Activated CD8-positive, alpha-beta memory T cell treated with anti-CD3 and anti-CD28 coated beads, Interleukin-2, amount 50 U/mL, for 24 hours (primary cell): ENCODE data around the gene FEM1B.
"Not testable (repeated sequence)": the region's sequence is repeated elsewhere in the genome, so short reads cannot be mapped to it uniquely, and the experiment has no call there.

ENCODE experiments used
- DNase-seq: peaks from one replicate; pipeline ENCODE4 v3.0.0-alpha.2; 2020; ENCODE audit errors: extremely low read depth

The FEM1B gene

GRCh38 chr15:68277603-68278344 lies at the start of gene FEM1B:
FEM1B (plus strand) TSS chr15:68277745; CDS start chr15:68278418, 673 bp downstream.
- peak; percentile 75 for DNase-seq

GRCh38 chr15:68228143-68228970 lies 49.2 kb upstream of the FEM1B start:
- no peak for DNase-seq

DNA sequence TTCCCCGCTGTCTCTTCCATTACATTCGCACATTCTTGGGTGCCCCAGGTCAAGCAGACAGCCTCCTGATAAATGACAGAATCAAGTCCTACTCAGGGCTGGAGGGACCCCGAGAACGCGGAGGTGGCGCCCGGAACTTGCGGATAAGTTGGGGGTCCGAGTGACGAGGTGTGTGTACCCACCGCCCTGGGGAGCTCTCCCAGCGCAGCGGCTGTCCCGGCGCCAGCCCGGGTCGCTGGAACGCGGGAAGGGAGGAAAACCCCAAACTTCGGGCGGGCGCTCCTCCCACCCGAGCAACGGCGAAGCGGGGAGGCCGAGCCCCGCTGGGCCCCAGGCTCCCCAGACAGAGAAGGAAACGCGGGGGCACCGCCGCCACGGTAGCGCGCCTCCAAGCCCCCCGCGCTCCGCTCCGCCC lies 48.6 kb upstream of the FEM1B start:
- no peak for DNase-seq

DNA sequence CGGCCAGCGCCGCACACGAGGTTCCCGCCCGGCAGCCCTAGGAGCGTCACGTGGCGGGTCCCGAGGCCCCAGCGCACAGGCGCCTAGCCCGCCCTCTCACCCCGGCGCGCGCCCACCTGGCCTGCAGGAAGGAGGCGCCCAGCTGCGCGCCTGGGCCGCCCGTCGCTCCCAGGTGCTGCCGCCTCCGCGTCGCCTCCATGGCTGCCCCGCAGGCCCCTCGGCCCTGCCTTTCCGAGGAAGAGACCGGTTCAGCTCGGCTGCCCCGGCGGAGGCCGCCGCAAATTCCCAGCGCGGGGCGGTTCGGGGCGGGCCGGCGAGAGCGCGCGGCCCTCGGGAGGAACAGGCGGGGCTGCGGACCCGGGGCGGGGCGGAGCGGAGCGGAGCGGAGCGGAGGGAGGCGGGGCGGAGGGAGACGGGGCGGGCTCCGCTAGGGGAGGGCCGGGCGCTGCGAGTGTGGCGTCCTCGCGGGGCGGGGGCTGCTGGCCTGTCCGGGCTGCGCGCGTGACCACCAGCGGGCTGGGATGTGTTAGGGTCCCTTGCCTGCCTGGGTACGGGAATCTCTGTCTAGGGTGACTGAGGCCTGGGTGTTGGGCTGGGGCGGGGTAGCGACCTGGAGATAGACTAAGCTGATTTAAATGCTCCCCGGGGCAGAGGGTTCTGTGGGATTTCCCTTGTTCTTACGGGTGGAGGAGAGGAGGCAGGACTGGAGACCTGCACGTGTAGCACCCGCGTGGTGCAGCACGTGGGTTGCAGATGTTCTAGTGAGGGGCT lies 48.0 kb upstream of the FEM1B start, which contains the start of gene CLN6:
Gene CLN6, minus strand, starts transcription at position 343 of the 771 bp plus-strand sequence. Its CDS starts 144 bp downstream, at position 199.
- DNase-seq: no peak

GRCh38 chr15:68230157-68231100 lies 47.1 kb upstream of the FEM1B start:
- no peak for DNase-seq

GRCh38 chr15:68231102-68231818 lies 46.3 kb upstream of the FEM1B start:
- no peak for DNase-seq

GRCh38 chr15:68232449-68232848 lies 45.1 kb upstream of the FEM1B start:
- DNase-seq: no peak

GRCh38 chr15:68232937-68233336 lies 44.6 kb upstream of the FEM1B start:
- no peak for DNase-seq

DNA sequence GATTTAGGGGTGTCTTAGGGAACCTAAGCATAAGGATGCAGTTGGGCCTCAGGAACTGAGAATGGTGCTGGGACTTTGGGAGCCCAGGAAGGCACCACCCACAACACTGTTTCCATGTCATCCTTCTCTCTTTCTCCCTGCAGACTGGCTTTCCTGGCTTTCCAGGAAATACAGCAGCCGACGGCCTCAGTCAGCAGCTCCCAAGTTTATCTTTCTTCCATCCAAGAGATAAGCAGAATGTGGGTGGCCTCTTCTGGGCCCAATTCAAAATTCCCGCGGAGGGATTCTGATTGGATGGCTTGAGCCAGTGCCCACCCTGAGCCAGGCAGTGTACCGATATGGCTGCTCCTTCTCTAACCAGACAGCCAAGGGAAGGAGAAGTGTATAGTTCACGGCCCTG lies 43.5 kb upstream of the FEM1B start:
- DNase-seq: no peak

DNA sequence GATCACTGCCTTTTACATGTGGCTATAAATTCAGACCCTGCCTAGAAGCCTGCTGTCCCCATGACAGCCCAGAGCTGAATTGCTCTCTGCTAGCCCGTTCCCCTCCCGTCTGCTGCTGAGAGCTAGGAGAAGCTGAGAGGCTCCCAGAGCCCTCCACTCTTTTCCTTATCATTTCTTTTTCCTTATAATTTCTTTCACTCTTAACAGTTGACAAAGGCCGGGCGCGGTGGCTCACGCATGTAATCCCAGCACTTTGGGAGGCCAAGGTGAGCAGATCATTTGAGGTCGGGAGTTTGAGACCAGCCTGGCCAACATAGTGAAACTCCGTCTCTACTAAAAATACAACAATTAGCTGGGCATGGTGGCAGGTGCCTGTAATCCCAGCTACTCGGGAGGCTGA lies 43.0 kb upstream of the FEM1B start:
- not testable (repeated sequence) for DNase-seq

GRCh38 chr15:68235022-68235421 lies 42.5 kb upstream of the FEM1B start:
- no peak for DNase-seq

GRCh38 chr15:68239025-68239424 lies 38.5 kb upstream of the FEM1B start:
- DNase-seq: no peak

- no peak for DNase-seq
Measured at GRCh38 chr15:68241088-68241935, 36.2 kb upstream of the FEM1B start.

- DNase-seq: no peak
Measured at GRCh38 chr15:68244235-68244634, 33.3 kb upstream of the FEM1B start.

DNA sequence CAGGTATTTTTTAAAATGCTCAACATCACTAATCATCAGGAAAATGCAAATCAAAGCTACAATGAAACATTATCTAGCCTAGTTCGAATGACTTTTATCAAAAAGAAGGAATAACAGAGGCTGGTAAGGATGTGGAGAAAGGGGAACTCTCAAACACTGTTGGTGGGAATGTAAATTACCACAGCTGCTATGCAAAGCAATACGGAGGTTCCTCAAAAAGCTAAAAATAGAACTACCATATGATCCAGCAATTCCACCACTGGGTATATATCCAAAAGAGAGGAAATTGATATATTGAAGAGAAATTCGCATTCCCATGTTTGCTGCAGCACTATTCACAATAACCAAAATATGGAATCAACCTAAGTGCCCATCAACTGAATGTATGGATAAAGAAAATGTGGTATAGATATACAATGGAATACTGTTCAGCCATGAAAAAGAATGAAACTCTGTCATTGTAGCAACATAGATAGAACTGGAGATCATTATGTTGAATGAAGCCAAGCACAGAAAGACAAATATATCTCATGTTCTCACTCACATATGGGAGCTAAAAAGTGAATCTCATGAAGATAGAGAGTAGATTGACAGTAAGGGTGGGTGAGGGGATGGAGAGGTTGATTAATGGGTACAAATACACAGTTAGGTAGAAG lies 28.4 kb upstream of the FEM1B start:
- DNase-seq: no peak

- DNase-seq: no peak
Measured at GRCh38 chr15:68252925-68253534, 24.5 kb upstream of the FEM1B start.

DNA sequence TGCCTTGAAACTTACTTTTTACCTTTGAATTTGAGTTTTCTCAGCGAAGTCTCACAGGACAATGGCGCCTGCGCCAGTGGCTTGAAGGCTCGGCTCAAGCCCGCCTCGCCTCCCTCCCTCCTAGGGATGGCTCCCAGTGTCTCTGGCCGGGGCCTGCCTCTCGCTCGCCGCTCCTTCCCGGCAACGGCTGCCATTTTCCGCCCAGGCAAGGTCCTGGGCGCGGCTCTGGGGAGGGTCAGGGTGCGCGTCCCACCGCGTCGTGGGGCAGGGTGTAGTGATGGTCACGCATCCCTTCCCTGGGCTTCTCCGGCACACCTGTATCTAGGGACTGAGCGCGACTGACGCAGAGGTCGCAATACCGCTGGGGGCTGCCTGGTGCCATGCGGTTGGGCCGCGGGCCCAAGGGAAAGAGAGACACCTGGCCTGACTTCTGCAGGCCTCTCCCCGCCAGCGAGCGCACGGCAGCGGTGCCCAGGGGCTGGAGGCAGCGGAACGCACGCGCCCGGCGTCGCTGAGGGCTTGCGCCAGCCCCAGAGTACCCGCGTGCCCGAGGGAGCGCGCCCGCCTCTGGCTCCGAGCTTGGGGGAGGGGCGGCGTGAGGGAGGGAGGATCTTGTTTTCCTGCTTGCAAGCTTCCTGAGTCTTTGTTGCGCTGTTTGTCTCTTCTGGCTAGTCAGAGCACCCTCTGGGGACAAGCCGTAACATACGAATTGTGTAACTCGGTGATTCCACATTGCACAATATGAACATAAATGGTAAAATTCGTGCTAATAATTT lies 20.7 kb upstream of the FEM1B start:
- no peak for DNase-seq

- no peak for DNase-seq
Measured at GRCh38 chr15:68258692-68259091, 18.9 kb upstream of the FEM1B start.
